ENCODE measurements around the gene GLIS1.
"Not testable (repeated sequence)": the region's sequence is repeated elsewhere in the genome, so short reads cannot be mapped to it uniquely, and the experiment has no call there.

The GLIS1 gene

DNA sequence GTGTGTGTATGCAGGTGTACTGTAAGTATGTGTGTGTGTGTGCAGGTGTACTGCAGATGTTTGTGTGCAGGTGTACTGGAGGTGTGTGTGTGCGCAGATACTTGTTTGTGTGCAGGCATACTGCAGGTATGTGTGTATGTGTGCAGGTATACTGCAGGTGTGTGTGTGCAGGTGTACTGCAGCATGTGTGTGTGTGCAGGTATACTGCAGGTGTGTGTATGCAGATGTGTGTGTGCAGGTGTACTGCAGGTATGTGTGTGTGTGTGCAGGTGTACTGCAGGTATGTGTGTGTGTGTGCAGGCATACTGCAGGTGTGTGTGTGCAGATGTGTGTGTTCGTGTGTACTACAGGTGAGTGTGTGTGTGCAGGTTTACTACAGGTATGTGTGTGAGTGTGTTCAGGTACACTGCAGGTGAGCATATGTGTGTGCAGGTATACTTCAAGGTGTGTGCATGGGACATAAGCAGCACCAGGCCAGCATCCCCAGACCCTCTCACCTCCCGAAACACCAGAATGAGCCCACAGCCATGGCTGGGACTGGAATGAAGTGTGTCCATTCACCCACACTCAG is 182.2 kb downstream of the GLIS1 start:
- no peak for DNase-seq

DNA sequence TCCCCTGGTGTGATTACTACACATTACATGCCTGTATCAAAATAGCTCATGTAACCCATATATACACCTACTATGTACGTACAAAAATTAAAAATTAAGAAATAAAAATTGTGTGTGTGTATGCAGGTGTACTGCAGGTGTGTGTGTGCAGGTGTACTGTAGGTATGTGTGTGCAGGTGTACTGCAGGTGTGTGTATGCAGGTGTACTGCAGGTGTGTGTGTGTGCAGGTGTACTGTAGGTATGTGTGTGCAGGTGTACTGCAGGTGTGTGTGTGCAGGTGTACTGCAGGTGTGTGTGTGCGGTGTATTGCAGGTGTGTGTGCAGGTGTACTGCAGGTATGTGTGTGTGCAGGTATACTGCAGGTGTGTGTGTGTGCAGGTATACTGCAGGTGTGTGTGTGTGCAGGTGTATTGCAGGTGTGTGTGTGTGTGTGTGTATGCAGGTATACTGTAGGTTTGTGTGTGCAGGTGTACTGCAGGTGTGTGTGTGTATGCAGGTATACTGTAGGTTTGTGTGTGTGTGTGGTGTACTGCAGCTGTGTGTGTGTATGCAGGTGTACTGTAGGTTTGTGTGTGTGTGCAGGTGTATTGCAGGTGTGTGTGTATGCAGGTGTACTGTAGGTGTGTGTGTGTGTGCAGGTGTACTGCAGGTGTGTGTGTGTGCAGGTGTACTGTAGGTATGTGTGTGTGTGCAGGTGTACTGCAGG is 183.2 kb downstream of the GLIS1 start:
- DNase-seq, result not testable (repeated sequence)

DNA sequence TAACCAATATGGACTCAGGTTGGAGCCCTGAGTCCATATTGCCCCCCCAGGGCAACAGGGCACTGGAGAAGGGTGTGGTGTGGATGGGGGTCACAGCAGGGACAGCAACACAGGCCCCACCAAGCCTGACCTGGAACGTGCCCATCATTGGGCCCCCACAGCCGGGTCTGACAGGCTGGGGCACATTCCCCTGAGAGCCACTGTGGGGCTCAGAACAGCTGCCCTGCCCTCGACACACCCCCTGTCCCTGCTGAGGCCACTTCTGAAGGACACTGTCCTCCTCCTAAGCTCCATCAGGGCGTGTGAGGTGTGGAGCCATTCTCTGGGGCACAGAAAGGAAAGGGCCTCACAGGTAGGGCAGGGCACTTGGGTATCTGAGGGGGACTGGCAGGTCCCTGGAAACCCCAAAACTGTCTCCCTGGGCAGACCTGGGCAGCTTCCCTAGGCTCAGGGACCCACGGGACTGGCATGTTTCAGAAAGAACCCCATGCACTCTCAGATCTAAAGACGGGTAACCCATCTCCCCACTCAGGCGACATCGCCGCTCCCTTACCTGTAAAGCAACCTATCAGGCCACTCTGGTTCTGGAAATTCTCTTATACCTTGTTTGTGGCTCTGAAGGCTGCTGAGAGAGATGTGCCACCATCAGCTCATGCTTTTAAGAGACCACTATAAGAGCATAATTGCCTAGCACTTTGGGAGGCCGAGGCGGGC is 184.2 kb downstream of the GLIS1 start:
- no peak for DNase-seq

DNA sequence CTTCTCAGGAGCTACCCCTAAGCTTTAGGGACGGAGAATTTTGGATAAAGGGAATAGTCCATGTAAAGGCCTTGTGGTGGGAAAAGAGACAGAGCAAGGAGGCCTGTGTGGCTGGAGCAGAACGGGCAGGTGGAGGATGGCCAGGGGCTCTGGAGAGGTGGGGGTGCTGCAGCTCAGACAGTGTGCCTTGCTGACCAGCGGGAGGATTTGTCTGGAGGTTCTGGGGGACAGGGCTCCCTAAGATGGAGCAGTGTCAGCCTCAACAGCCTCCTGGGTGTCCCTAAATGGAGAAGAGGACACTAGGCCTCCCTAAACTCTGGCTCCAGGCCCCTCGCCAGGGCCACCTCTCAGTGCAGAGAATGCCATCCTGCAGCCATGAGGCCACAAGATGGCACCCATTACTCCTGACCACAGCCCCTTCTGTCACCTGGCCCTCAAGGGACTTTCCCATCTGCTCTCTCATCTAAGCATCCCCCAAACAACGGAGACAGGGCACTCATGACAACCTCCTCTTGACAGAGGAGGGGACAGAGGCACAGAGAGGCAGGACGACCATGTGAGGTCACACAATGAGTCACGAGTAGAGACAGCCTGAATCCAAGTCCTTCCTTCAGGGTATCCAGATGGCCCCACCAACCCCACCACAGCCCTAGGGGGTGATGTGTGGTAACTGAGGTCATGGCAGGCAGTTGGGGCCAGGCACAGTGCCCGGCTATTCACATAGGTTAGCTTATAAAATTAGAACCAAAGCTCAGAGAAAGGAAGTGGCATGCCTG is 185.0 kb downstream of the GLIS1 start:
- no peak for DNase-seq

DNA sequence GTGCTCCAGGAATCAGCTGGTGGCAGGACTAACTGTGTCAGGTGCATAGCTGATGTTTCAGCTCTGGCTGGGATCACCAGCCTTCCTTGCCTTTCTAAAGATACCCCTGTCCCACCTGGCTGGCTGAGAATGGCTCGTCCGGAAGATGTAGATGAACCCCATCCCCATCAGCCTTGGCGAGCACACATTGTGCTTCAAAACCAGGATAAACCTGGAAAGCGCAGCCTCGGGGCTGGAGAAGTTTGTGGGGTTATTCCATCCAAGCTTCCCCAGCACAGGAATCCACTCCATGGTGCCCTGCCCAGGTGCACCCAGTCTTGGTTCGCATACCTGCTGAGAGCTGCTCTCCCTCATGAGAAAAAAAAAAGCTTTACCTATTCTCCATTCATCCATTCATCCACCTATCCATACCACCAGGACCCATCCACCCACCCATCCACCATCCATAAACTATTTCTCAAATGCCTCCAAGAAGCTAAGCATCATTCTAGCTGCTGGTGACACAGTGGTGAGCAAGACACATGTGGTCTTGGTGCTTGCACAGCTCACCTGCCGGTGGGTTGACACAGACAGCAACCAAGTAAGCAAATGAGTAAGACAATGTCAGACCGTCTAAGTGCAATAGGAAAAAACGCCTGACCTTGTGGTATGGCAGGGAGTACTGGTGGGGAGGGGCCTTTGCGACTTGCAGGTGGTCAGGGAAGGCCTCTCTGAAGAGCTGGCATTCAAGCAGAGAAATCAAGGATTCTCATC is 185.8 kb downstream of the GLIS1 start:
- no peak for DNase-seq

DNA sequence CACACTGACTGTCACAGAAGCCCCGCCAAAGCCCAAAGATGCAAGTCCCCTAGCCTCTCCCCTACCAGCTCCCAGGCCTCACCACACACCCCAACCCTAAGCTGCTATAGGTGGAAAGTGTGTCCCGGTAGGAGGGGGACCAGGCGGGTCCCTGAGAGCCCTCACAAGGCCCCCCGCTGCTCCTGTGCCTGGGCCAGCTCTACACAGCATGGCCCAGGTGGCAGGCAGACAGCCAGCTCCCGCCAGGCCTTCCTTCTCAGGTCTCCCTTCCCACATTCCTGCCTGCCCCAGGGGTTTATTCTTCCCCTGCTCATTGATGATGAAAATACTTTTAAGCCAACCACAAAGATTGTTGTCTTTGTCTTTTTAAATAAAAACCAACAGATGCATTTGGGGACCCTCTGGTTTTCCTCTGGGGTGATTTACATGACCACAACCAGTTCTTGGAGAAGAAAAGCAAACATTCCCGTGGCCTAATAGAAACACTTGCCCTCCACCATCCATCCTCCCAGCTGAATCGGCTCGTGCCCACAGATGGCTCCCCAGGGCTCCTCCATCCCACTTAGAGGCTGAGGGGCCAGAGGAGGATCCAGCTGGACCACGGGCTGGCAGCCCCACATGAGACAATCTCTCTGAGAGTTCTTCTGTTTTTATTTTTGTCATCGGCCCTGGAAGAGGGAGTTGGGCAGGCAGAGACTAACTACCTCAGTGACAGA is 186.7 kb downstream of the GLIS1 start:
- DNase-seq, result no peak

DNA sequence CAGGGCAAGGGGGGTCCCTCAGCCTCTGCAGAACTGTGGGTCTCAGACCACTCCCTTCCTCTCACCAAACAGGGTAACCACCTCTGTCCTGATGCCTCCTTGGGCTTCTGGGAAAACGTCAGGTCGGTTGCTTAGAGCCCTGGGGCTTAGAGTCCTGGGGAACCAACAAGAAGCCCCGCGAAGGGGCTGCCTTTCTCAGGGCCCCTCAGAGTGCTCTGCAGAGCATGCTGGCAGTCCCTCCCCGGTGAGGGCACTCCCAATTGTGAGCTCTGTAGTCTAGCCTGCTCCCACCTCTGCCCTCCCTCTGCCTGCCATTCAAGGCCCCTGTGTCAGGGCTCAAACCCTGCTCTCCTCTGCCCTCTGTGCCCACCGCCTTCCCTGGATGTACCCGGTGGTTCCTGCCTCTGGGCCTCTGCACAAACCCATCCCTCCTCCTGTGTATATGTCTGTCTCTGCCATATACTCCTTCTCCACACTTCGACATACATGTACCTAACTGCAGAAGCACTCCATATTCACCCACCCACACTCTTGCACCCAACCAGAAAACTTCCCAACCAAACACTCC is 187.5 kb downstream of the GLIS1 start:
- no peak for DNase-seq

DNA sequence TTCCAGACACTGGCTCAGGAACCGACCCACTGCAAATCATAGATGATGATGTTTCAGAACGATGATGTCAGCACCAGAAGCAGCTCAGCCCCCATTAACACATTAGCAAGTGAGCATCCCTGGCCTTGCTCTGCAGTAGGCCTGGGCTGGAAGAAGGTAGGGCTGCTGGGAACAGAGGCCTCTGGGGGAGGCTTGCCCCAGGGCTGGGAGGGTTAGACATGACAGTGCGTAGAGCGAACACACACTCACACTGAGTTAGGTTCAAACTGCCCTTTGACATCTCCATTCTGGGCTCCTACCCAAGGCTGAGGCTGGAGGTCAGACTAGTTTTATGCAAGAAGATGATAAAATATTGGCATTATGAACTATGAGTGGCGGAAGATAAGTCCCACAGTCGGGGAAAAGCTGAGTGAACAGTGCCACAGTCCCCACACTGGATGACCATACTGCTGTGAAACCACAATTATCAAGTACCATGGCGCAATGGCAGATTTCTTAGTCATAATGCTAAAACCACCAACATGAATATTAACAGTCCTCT is 188.7 kb downstream of the GLIS1 start:
- no peak for DNase-seq

DNA sequence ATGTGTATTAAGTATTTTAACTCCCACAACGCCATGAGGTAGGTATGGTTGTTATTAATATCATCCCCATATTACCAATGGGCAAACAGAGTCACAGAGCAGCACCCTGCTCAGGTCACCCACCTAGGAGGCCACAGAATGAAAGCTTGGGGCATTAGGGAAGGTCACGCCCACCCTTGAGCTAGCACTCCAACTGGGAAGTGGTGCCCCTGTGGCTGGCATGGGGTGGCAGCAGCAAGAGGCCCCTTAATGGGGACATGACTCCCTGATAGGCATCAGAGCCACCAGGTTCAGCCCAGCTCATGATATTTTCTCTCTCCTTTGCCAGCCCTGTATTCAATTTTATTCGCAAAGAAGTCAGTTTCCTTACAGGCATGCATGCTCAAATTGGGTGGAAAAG is 189.2 kb downstream of the GLIS1 start:
- no peak for DNase-seq

DNA sequence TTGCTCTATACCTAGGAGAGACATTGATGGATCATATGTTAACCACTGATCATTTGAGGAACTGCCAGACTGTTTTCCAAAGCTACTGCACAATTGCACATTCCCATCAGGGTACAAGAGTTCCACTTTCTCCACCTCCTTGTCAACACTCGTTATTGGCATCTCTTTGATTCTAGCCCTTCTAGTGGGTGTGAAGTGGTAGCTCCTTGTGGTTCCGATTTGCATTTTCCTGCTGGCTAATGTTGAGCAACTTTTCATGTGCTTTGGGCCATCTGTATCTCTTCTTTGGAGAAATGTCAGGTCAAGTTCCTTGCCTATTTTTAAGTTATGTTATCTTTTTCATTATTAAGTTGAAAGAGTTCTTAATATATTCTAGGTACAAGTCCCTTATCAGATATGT is 189.7 kb downstream of the GLIS1 start:
- DNase-seq, result no peak

DNA sequence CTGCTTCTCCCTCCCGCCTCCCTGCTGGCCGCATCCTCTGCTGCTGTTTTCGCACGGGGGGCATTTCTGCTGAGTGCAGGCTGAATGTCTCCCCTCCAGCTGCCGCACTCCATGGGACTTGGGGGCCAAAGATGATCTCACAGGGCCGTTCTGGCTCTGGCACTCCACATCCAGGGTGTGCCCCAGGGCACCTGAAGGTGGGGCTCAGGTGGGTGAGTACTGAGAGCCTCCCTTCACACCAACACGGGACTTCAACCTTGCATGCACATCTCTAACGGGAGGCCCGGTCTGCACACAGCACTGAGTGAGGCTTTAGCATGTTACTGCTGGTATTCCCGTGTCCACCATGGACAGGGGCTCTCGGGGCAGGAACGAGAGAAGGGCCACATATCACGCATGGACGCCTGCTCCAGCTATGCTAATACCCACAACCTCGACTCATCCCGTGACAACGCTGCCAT is 190.9 kb downstream of the GLIS1 start:
- DNase-seq, result no peak

DNA sequence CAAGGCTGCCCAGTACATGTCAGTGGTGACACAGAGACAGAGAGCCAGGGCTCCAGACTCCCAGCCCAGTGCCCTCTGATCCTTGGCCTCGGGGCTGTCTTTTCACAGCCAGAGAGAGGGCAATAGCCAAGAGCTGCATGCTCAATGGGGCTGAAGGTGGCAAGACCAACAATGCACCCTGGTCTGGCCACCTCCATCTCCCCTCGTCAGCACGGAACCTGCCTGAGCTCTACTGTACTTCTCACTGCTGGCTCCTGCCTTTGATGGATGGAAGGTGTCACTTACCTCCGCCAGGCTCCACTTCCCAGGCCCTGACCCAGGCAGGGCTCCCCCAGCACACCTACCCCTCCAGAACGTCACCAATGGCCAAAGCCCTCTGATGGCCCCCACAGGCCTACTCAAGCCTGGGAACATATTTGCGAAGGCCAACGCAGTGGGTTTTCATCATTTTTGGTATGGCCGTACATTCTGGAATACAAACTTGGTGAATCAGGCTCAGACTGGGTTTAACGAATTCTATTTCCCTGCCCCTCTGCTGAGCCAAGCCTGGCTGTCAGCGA is 191.7 kb downstream of the GLIS1 start:
- no peak for DNase-seq

DNA sequence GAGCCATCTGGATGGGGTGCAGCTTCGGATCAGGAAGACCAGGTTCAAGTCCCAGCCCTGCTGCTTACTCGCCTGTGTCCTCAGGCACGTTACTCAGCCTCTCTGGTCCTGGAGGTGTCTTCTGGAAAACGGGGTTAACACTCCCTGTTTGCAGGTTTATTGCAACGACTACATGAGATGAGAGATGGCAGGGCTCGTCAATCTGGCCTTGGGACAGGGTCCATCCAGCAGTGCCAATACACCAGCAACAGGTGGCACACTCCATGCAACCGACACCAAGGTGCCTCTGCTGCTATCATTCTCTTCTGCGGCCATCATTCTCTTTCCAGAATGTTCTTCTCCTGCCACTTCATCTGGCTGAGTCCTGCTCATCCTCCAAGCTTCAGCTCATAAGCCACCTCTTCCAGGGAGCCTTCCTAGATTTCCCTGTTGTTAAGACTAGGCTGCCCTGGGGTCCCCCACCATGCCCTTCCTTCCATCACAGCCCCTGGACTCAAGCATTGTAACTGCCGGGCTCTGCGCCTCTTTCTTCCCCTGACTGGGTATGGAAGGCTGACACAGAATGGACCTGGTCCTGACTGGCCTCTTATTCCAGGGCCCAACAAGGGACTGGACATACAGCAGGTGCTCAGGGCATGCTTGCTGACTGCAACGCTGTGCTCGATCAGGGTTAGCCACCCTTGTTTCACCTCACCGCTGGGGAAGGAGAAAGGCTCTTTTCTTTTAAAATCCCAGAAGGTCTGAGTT is 192.4 kb downstream of the GLIS1 start:
- DNase-seq, result no peak

DNA sequence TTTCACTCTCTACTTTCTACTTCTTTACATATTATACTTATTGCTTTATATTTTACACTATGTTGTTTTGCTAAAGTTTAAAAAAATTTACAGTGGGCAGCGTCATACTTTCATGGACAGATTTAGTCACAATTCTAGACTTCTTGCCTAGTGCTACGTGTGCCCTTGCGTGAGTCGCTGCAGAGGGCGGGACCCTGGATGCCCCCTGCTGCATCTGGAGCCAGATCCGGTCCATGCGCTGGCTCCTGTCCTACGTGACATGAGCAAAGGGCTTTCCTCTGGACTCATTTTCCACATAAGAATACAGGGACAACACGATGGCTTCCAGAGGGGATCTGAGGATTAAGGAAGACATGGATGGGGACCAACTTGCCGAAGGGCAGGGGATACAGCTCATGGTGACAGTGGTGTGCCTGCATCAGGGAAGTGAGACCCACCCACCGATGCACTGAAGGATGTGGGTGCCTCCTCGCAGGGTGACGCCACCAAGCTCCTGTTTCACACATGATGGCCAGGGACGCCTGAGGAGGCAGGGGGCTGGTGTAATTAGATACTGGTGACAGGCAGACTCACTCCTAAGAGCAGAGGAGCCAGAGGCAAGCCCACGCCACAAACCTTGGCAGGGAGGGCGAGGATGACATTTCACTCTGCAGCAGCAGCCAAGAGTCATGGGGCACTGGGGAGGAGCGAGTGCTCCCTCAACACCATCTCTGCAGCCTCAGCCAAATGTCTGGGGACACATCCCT is 193.1 kb downstream of the GLIS1 start:
- no peak for DNase-seq

DNA sequence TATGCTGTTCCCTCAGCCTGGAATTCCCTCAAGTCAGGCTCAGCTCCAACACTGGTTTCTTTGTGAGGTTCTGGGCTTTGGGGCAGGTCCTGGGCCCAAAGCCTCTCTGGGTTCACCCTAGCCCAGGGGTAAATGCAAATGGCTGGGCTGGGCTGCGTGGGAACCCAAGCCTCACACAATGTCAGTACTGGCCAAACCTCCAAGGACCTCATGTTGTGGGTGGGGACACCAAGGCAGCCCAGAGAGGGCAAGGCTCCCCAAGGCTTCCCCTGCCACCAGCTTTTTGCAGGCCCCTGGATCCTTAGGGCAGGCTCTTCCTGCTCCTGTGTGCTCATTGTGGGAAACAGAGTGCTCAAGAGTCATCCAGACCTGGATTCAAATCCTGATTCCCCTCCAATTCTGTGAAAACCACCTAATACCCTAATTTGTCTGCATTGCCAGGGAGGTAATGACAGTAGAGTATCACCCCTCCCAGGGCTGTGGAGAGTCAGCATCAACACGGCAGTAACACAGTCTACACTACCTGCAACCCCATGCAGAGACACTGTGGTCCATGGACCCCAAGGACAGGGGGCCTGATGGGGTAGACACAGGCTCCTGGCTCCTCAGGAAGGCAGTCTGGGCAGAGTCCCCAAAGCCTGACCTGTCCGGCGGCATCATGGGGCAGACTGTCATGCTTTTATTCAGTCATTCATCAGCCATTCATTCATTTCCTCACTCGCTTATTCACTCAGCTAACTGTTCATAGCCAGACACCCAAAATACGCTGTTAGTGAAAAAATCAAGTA is 194.0 kb downstream of the GLIS1 start:
- DNase-seq, result no peak

DNA sequence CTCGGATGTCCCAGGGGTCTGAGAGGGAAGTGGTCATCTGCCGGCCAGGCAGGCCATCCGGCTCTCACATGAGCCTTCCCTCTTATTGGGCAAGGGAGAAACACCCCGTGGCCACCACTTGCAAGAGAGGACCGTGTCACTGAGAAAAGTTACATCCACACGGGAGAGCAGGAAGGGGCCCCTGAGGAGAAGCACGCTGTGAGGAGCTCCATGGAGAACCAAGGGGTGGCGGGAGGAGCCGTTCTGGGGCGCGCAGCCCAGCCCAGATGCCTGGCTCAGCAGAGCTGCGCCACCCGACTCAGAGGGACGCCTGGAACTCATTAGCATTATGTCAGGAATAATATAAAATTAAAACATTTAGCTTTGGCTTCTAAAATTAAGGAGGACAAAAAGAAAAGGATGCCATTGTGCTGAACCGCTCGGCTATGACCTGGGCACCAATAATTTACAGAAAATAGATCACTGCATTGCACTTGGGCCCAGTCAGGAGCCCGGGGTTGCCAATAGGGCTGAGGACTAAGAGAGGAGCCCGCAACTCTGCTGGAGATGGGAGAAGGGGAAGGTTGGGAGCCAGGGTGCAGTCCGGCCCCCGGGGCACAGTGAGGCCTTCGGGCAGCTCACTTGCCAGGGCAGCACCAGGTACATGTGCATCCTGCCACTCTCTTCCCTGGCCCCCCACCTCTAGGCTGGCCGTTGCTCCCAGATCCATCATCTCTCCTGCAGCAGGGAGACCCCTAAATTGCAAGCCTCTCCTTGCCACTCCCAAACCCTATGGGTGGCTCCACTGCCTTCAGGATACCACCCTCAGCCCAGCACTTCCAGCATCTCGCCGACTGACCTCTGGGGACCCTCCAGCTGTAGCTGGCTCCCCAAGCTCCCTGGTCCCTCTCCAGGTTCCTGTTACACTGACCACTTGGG is 194.9 kb downstream of the GLIS1 start:
- DNase-seq, result no peak

DNA sequence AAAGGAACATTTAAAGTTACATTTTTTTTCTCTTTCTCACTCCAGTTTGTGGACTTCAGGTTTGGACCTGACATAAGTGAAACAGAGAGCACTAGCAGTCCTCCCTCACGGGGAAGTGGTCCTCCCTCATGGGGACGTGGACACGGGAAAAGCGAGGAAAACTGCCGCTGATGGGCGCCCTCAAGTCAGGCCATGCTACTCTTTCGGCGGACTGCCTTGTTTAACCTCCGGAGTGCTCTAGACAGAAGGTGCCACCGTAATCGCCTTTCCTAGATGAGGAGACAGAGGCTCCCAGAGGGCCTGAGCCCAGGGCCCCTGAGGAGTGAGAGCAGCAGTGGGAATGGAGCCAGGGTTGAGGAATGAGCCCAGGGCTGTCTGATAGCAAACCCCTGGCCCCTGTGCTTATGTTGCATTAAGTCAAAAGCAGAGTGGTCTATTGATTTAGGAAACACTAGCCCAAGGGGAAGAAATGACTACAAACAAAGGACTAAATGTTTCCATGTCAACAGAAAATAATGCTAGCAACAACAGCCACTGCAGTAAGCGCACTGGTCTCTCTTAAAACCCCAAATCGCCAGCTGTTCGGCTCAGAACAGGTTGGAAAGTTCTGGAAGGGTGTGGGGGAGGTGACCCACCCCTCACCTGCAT is 195.7 kb downstream of the GLIS1 start:
- DNase-seq, result no peak

Measured in stimulated activated CD4-positive, alpha-beta T cell treated with anti-CD3 and anti-CD28 coated beads, Interleukin-4, amount 100 ng/mL, for 4 hours (primary cell).